HFFc6 (cell line): Measurements from ENCODE around the gene PLXNB3. TPM values are rescaled to one million over a fixed set of nuclear protein-coding genes. Genes with fewer than 3 reads are reported as not detected.
"Not testable (repeated sequence)": the region's sequence is repeated elsewhere in the genome, so short reads cannot be mapped to it uniquely, and the experiment has no call there.

Experiments
- DNase-seq: peaks from one replicate; pipeline ENCODE4 v3.0.0-alpha.2; 2018
- H3K27ac Mint-ChIP-seq: 2 replicates; pipeline ENCODE4 v1.8.0; 2020; ENCODE audit warnings: mild to moderate bottlenecking, mixed read lengths
- H3K27me3 Mint-ChIP-seq: 2 replicates; pipeline ENCODE4 v1.8.0; 2021; ENCODE audit warnings: mild to moderate bottlenecking, moderate library complexity, mixed read lengths; ENCODE audit not compliant: insufficient read depth
- H3K36me3 Mint-ChIP-seq: 2 replicates; pipeline ENCODE4 v1.8.0; 2021; ENCODE audit warnings: low read depth, mixed read lengths
- H3K4me1 Mint-ChIP-seq: 2 replicates; pipeline ENCODE4 v1.8.0; 2020; ENCODE audit warnings: low read depth, mixed read lengths
- H3K4me3 Mint-ChIP-seq: 2 replicates; pipeline ENCODE4 v1.8.0; 2020; ENCODE audit warnings: mild to moderate bottlenecking, moderate library complexity, mixed read lengths
- H3K9me3 Mint-ChIP-seq: 2 replicates; pipeline ENCODE4 v1.8.0; 2020; ENCODE audit warnings: mild to moderate bottlenecking, mixed read lengths
- CTCF ChIP-seq: fragments of 200-600 bp; sonication (generic); IDR thresholded peaks from 2 replicates; pipeline ENCODE4 v1.5.0; 2021; ENCODE audit warnings: antibody characterized with exemption, mild to moderate bottlenecking
- total RNA-seq, 6 experiments: library from RNA; stranded (reverse); fragmentation: NEBNext Ultra II Directional; extraction: Animal tissue kit (Norgen Biotek cat#: 25700); gene quantifications; 2 replicates in 1 of 6; 3 replicates in 5 of 6; pipeline ENCODE4 v1.2.3, GENCODE V29; 2021

Gene PLXNB3
- total RNA-seq, 6 experiments from 2014 or later: 13.2 to 33.4 (median 15.8) TPM

GRCh38 chrX:153746359-153746758 lies 17.7 kb upstream of the PLXNB3 start:
- H3K27ac Mint-ChIP-seq: no peak overlapping the region
- peaks cover 17% of the 10 kb centered on the region for H3K27me3 Mint-ChIP-seq
- H3K36me3 Mint-ChIP-seq: no peaks in the 10 kb centered on the region

DNA sequence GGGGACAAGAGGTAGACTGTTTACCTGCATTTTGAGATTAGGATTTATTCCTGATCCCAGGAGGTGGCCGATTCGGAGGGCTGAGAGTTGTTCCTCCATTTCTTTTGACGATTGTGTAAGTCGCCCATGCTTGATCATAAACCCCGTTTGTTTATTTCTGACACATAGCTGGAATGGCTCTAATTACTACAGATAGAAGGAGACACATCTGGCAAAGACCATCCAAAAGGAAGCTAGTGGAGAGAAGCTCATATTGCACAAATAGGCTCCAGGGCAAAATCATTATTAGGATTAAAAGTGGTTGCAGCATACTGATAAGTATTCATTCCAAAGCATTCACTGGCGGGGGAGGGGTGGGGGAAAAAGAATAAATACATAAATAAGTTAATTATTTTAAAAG lies 17.1 kb upstream of the PLXNB3 start:
- not testable (repeated sequence) for DNase-seq, H3K4me1 Mint-ChIP-seq, H3K9me3 Mint-ChIP-seq, H3K36me3 Mint-ChIP-seq, H3K4me3 Mint-ChIP-seq, H3K27ac Mint-ChIP-seq
- H3K27me3 Mint-ChIP-seq: peaks cover 17% of the 10 kb centered on the region

More at GRCh38 chrX:153746359-153746758, 17.7 kb upstream of the PLXNB3 start:
- Mint-ChIP-seq H3K4me3 (no peak overlapping the region), H3K9me3 (no peaks in the 10 kb centered on the region; the same call in 1 of the 2 replicates), H3K4me1 (no peaks in the 10 kb centered on the region)
- no peak for DNase-seq
- TF ChIP-seq CTCF: no peak

GRCh38 chrX:153749017-153749416 lies 15.0 kb upstream of the PLXNB3 start:
- not testable (repeated sequence) for H3K4me1 Mint-ChIP-seq, H3K9me3 Mint-ChIP-seq, H3K4me3 Mint-ChIP-seq, H3K27ac Mint-ChIP-seq, H3K36me3 Mint-ChIP-seq, DNase-seq
- H3K27me3 Mint-ChIP-seq: peaks cover 21% of the 10 kb centered on the region

DNA sequence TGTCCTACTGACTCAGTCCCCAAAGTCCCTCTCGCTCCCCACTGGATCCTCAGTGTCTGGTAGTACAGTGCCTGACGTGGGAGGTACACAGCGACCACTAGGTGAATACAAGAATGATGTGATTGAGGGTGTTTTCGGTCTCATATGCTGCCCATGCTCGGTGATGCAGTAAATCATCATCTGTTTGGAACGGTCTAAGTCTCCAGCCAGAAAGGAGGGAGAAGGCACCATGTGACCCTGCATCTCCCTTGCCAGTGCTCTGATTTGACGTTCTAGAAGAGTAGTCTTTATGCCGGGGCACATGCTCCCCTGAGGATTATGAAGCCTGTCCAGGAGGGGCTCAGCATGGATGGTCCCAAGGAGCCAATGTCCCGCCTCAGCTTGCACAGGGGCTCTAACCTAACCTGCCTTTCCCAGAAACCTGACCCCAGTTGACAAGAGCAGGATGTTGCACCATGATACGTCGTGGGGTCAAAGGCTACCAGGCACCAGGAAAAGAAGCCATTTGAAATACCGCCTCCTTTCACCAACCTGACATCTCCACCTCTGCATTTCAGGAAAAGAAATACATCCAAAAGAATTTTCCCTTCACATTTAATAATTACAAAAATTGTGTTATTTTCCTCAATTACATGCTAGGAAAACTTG lies 13.8 kb upstream of the PLXNB3 start:
- no peak for DNase-seq
- no peaks in the 10 kb centered on the region for H3K36me3 Mint-ChIP-seq
- H3K4me1 Mint-ChIP-seq: no peaks in the 10 kb centered on the region
- TF ChIP-seq CTCF: no peak
- H3K27ac Mint-ChIP-seq: no peak overlapping the region
- no peak overlapping the region for H3K4me3 Mint-ChIP-seq
- no peaks in the 10 kb centered on the region; the same call in 1 of the 2 replicates for H3K9me3 Mint-ChIP-seq
- peaks cover 21% of the 10 kb centered on the region for H3K27me3 Mint-ChIP-seq

GRCh38 chrX:153755136-153755535 lies 8.9 kb upstream of the PLXNB3 start:
- no peak for TF ChIP-seq CTCF
- no peak overlapping the region for H3K27ac Mint-ChIP-seq
- no peaks in the 10 kb centered on the region for H3K36me3 Mint-ChIP-seq
- H3K4me3 Mint-ChIP-seq: no peak overlapping the region
- no peaks in the 10 kb centered on the region for H3K9me3 Mint-ChIP-seq
- no peak for DNase-seq
- peaks cover 5% of the 10 kb centered on the region for H3K27me3 Mint-ChIP-seq
- no peaks in the 10 kb centered on the region for H3K4me1 Mint-ChIP-seq

GRCh38 chrX:153761863-153762262 lies 2.2 kb upstream of the PLXNB3 start:
- H3K9me3 Mint-ChIP-seq: no peaks in the 10 kb centered on the region
- peaks cover 7% of the 10 kb centered on the region; the same call in 1 of the 2 replicates for H3K4me1 Mint-ChIP-seq
- H3K27ac Mint-ChIP-seq: no peak overlapping the region
- H3K36me3 Mint-ChIP-seq: no peaks in the 10 kb centered on the region
- no peaks in the 10 kb centered on the region for H3K27me3 Mint-ChIP-seq
- no peak overlapping the region for H3K4me3 Mint-ChIP-seq
- no peak for TF ChIP-seq CTCF
- DNase-seq: no peak
